ENCODE results near the gene EPB41L1. TPM values are rescaled to one million over a fixed set of nuclear protein-coding genes. Genes with fewer than 3 reads are reported as not detected.

Gene EPB41L1
- polyA plus RNA-seq, 1 donor from 2014 or later, result 38.2 TPM

GRCh38 chr20:36270744-36271638 is 116.5 kb downstream of the EPB41L1 start:
- Histone ChIP-seq H3K27me3 (ENCODE audit: insufficient read depth, low read depth, low read length) (no peaks in the 10 kb centered on the region), H3K9me2 (ENCODE audit: insufficient read depth, low read length) (no peaks in the 10 kb centered on the region), H3K4me2 (ENCODE audit: low read length) (no peak overlapping the region), H3F3A (ENCODE audit: insufficient read depth, low read length, poor library complexity, severe bottlenecking) (no peaks in the 10 kb centered on the region), H2AFZ (ENCODE audit: low read depth, low read length) (no peak overlapping the region), H3K9ac (ENCODE audit: low read length) (no peak overlapping the region), H3K4me3 (ENCODE audit: low read length) (no peak overlapping the region), H3K36me3 (ENCODE audit: insufficient read depth, low read length) (no peaks in the 10 kb centered on the region), H3K27ac (ENCODE audit: low read length) (no peak overlapping the region), H3K9me3 (ENCODE audit: low read length) (no peaks in the 10 kb centered on the region), H4K20me1 (ENCODE audit: insufficient read depth) (no peaks in the 10 kb centered on the region), H3K79me2 (replicated peaks; ENCODE audit: insufficient read depth, low read length) (no peaks in the 10 kb centered on the region)
- TF ChIP-seq TAF1 (IDR thresholded peaks at IDR 0.05; ENCODE audit: low read depth), result no peak
- TF ChIP-seq, protein P1, sequence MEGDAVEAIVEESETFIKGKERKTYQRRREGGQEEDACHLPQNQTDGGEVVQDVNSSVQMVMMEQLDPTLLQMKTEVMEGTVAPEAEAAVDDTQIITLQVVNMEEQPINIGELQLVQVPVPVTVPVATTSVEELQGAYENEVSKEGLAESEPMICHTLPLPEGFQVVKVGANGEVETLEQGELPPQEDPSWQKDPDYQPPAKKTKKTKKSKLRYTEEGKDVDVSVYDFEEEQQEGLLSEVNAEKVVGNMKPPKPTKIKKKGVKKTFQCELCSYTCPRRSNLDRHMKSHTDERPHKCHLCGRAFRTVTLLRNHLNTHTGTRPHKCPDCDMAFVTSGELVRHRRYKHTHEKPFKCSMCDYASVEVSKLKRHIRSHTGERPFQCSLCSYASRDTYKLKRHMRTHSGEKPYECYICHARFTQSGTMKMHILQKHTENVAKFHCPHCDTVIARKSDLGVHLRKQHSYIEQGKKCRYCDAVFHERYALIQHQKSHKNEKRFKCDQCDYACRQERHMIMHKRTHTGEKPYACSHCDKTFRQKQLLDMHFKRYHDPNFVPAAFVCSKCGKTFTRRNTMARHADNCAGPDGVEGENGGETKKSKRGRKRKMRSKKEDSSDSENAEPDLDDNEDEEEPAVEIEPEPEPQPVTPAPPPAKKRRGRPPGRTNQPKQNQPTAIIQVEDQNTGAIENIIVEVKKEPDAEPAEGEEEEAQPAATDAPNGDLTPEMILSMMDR (IDR thresholded peaks at IDR 0.05; ENCODE audit: poor library complexity, severe bottlenecking), result no peak
- no peak for TF ChIP-seq MXI1 (conservative IDR thresholded peaks at IDR 0.05; ENCODE audit: poor library complexity, severe bottlenecking)
- no peak for TF ChIP-seq REST (IDR thresholded peaks at IDR 0.05; ENCODE audit: borderline replicate concordance)
- no peak for TF ChIP-seq RAD21 (conservative IDR thresholded peaks at IDR 0.05)
- no peak for TF ChIP-seq POLR2AphosphoS5 (IDR thresholded peaks at IDR 0.05)
- no peak for TF ChIP-seq SMC3 (conservative IDR thresholded peaks at IDR 0.05; ENCODE audit: poor library complexity)
- TF ChIP-seq EP300 (conservative IDR thresholded peaks at IDR 0.05; ENCODE audit: poor library complexity, severe bottlenecking), result no peak
- TF ChIP-seq EZH2 (IDR thresholded peaks at IDR 0.05; ENCODE audit: borderline replicate concordance, insufficient read depth, low read length, poor library complexity, severe bottlenecking), result no peak

- TF ChIP-seq POLR2AphosphoS5 (IDR thresholded peaks at IDR 0.05), result no peak
- no peak for TF ChIP-seq SMC3 (conservative IDR thresholded peaks at IDR 0.05; ENCODE audit: poor library complexity)
- no peak for TF ChIP-seq RAD21 (conservative IDR thresholded peaks at IDR 0.05)
- TF ChIP-seq REST (IDR thresholded peaks at IDR 0.05; ENCODE audit: borderline replicate concordance), result no peak
- TF ChIP-seq, protein P1 (IDR thresholded peaks at IDR 0.05; ENCODE audit: poor library complexity, severe bottlenecking), result no peak
- TF ChIP-seq EZH2 (IDR thresholded peaks at IDR 0.05; ENCODE audit: borderline replicate concordance, insufficient read depth, low read length, poor library complexity, severe bottlenecking), result no peak
- no peak for TF ChIP-seq EP300 (conservative IDR thresholded peaks at IDR 0.05; ENCODE audit: poor library complexity, severe bottlenecking)
- no peak for TF ChIP-seq TAF1 (IDR thresholded peaks at IDR 0.05; ENCODE audit: low read depth)
- TF ChIP-seq MXI1 (conservative IDR thresholded peaks at IDR 0.05; ENCODE audit: poor library complexity, severe bottlenecking), result no peak
- Histone ChIP-seq H3K9me3 (ENCODE audit: low read length) (no peaks in the 10 kb centered on the region), H3K9ac (ENCODE audit: low read length) (no peak overlapping the region), H3K4me2 (ENCODE audit: low read length) (no peak overlapping the region), H2AFZ (ENCODE audit: low read depth, low read length) (no peak overlapping the region), H3F3A (ENCODE audit: insufficient read depth, low read length, poor library complexity, severe bottlenecking) (no peaks in the 10 kb centered on the region), H3K36me3 (ENCODE audit: insufficient read depth, low read length) (no peaks in the 10 kb centered on the region), H3K4me3 (ENCODE audit: low read length) (no peak overlapping the region), H3K79me2 (replicated peaks; ENCODE audit: insufficient read depth, low read length) (no peaks in the 10 kb centered on the region), H3K27ac (ENCODE audit: low read length) (no peak overlapping the region), H3K9me2 (ENCODE audit: insufficient read depth, low read length) (no peaks in the 10 kb centered on the region), H3K27me3 (ENCODE audit: insufficient read depth, low read depth, low read length) (no peaks in the 10 kb centered on the region), H4K20me1 (ENCODE audit: insufficient read depth) (no peaks in the 10 kb centered on the region)
Observed at GRCh38 chr20:36271639-36272546, 117.4 kb downstream of the EPB41L1 start.
